A172 (cell line): ENCODE data around the gene RGS18. TPM values are rescaled to one million over a fixed set of nuclear protein-coding genes. Genes with fewer than 3 reads are reported as not detected.
"Not testable (repeated sequence)": the region's sequence is repeated elsewhere in the genome, so short reads cannot be mapped to it uniquely, and the experiment has no call there.

ENCODE experiments used
- DNase-seq: peaks from one replicate; pipeline ENCODE4 v3.0.0-alpha.2; 2015; ENCODE audit warnings: low spot score
- total RNA-seq: library from RNA; depleted of rRNA; stranded (reverse); fragments of >200 nt; shearing (Covaris generic); gene quantifications from 2 replicates; pipeline ENCODE4 v1.2.3, GENCODE V29; 2014

The RGS18 gene
- total RNA-seq, 1 experiment from 2014 or later = 0.19 TPM

GRCh38 chr1:192165002-192165401, 6.7 kb downstream of the RGS18 start:
- not testable (repeated sequence) for DNase-seq

GRCh38 chr1:192167011-192167410, 8.7 kb downstream of the RGS18 start:
- DNase-seq = no peak

- peak; percentile 43 for DNase-seq
These were observed 9.8 kb downstream of the RGS18 start for GRCh38 chr1:192167911-192168700.

- DNase-seq = no peak
These were observed 10.7 kb downstream of the RGS18 start for GRCh38 chr1:192168964-192169363.

- no peak for DNase-seq
These were observed 12.1 kb downstream of the RGS18 start for GRCh38 chr1:192170196-192170984.

GRCh38 chr1:192171123-192171522, 12.9 kb downstream of the RGS18 start:
- DNase-seq = no peak

- DNase-seq = no peak
These were observed 17.7 kb downstream of the RGS18 start for GRCh38 chr1:192175971-192176370.

GRCh38 chr1:192183788-192184187, 25.5 kb downstream of the RGS18 start:
- DNase-seq = no peak

- DNase-seq = no peak
These were observed 27.9 kb downstream of the RGS18 start for GRCh38 chr1:192186197-192186596.

GRCh38 chr1:192190066-192190465, 31.8 kb downstream of the RGS18 start:
- DNase-seq = no peak

- no peak for DNase-seq
These were observed 43.0 kb downstream of the RGS18 start for GRCh38 chr1:192201303-192201702.

GRCh38 chr1:192224396-192224795, 66.1 kb downstream of the RGS18 start:
- no peak for DNase-seq

GRCh38 chr1:192224846-192225245, 66.6 kb downstream of the RGS18 start:
- DNase-seq = no peak

GRCh38 chr1:192225266-192225665, 67.0 kb downstream of the RGS18 start:
- no peak for DNase-seq

GRCh38 chr1:192225703-192226102, 67.4 kb downstream of the RGS18 start:
- peak; percentile 53 for DNase-seq

GRCh38 chr1:192227330-192227729, 69.1 kb downstream of the RGS18 start:
- DNase-seq = no peak

GRCh38 chr1:192227980-192228379, 69.7 kb downstream of the RGS18 start:
- DNase-seq = not testable (repeated sequence)

- DNase-seq = no peak
These were observed 74.7 kb downstream of the RGS18 start for GRCh38 chr1:192232817-192233417.

- DNase-seq = peak; percentile 53
These were observed 76.9 kb downstream of the RGS18 start for GRCh38 chr1:192235127-192235526.
